Activated T-cell treated with anti-CD3 and anti-CD28 coated beads for 24 hours (primary cell): Measurements from ENCODE around the gene PPOX.
A peak's percentile ranks its signal among the peaks of the same experiment; 100 is the strongest.

Experiments
- DNase-seq: peaks from one replicate; pipeline ENCODE4 v3.0.0-alpha.2; 2020; ENCODE audit warnings: low read depth

Gene PPOX

GRCh38 chr1:161165742-161166668, at the start of gene PPOX:
Gene PPOX (plus strand): TSS chr1:161166426. CDS start chr1:161166848, 422 bp downstream.
- DNase-seq: peak; percentile 89

- DNase-seq: peak; percentile 75
Observed at GRCh38 chr1:161117759-161118581, 48.3 kb upstream of the PPOX start, which contains the start of the genes NIT1 and PFDN2. Gene NIT1 (plus strand): TSS chr1:161118105. CDS start chr1:161118177, 72 bp downstream. Gene PFDN2 (minus strand): TSS chr1:161118037. CDS start chr1:161118026, 11 bp downstream.

- DNase-seq: peak; percentile 60
Observed at GRCh38 chr1:161119092-161119903, 46.9 kb upstream of the PPOX start.

GRCh38 chr1:161121042-161121650, 45.1 kb upstream of the PPOX start:
- DNase-seq: no peak

- DNase-seq: no peak
Observed at GRCh38 chr1:161121834-161122233, 44.4 kb upstream of the PPOX start.

GRCh38 chr1:161122967-161123366, 43.3 kb upstream of the PPOX start:
- no peak for DNase-seq

- no peak for DNase-seq
Observed at GRCh38 chr1:161127649-161128048, 38.6 kb upstream of the PPOX start.

- DNase-seq: no peak
Observed at GRCh38 chr1:161128591-161129420, 37.4 kb upstream of the PPOX start.

- DNase-seq: no peak
Observed at GRCh38 chr1:161130266-161130665, 36.0 kb upstream of the PPOX start.

- no peak for DNase-seq
Observed at GRCh38 chr1:161131523-161132409, 34.5 kb upstream of the PPOX start.

- peak; percentile 88 for DNase-seq
Observed at GRCh38 chr1:161132410-161133219, 33.6 kb upstream of the PPOX start, which contains the start of gene DEDD. Gene DEDD (minus strand): TSS chr1:161132667. CDS start chr1:161124462, 8,205 bp downstream.

- no peak for DNase-seq
Observed at GRCh38 chr1:161133220-161133740, 32.9 kb upstream of the PPOX start.

- DNase-seq: no peak
Observed at GRCh38 chr1:161137881-161138280, 28.3 kb upstream of the PPOX start.

- DNase-seq: no peak
Observed at GRCh38 chr1:161138431-161138830, 27.8 kb upstream of the PPOX start.

- no peak for DNase-seq
Observed at GRCh38 chr1:161139766-161140165, 26.5 kb upstream of the PPOX start.

- no peak for DNase-seq
Observed at GRCh38 chr1:161140755-161141400, 25.3 kb upstream of the PPOX start.

GRCh38 chr1:161145832-161146231, 20.4 kb upstream of the PPOX start:
- DNase-seq: no peak

GRCh38 chr1:161153176-161153575, 13.1 kb upstream of the PPOX start:
- DNase-seq: no peak
